ENCODE results near the gene NEB.

NEB gene

DNA sequence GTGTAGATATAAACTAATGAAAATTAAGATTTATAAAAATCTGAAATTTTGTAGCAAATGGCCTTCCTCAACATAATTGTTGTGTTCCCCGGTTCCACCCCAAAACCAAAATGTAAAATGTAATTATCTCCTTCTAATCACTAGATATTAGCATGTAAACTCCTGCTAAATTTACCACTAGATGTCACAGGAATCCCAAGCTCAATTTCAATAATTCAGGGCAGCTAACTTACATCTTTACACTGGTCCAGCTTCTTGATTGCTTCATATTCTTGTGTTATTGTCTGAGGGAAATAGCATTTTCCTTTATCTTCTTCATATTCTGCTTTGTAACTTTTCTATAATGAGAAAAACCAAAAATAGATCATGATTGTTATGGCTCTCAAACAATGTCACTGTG lies 42.6 kb downstream of the NEB start:
- no peaks in the 10 kb centered on the region for H3K4me1 Mint-ChIP-seq
- no peaks in the 10 kb centered on the region for H3K36me3 Mint-ChIP-seq
- no peak for DNase-seq
- no peak overlapping the region for H3K4me3 Mint-ChIP-seq
- CTCF ChIA-PET = no interaction called here
- H3K27ac Mint-ChIP-seq = no peak overlapping the region
- H3K9me3 Mint-ChIP-seq = no peaks in the 10 kb centered on the region
- H3K27me3 Mint-ChIP-seq = peaks cover 9% of the 10 kb centered on the region

GRCh38 chr2:151688719-151689118 lies 45.6 kb downstream of the NEB start:
- peaks cover 9% of the 10 kb centered on the region for H3K27me3 Mint-ChIP-seq
- H3K4me3 Mint-ChIP-seq = no peak overlapping the region
- no peaks in the 10 kb centered on the region for H3K9me3 Mint-ChIP-seq
- CTCF ChIA-PET = no interaction called here
- DNase-seq = no peak
- no peaks in the 10 kb centered on the region for H3K4me1 Mint-ChIP-seq
- H3K27ac Mint-ChIP-seq = no peak overlapping the region
- H3K36me3 Mint-ChIP-seq = no peaks in the 10 kb centered on the region

DNA sequence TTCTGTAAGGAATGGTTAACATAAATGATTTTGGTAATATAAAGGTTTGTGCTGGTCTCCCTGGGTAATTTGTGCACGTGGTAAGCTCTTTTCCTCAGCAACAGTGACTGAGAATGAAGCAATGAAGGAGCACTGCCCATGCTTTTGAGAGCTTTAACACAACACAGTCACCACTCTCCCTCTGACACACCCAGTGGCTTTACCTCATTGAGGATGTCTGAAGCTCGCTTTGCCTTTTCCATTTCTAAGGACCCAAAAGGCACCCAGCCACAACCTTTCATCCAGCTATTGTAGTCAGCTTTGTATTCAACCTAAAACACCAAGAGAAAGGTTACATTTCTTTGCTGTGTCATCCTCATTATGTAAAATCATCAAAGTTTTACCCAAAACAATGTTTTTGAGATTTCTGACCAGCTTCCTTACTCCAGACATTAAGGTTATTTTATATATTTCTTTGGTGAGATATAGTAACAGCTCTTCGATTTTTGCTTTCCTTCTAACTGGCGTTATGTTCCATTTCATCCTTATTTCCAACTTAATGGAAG lies 51.7 kb downstream of the NEB start:
- CTCF ChIA-PET = no interaction called here
- peaks cover 4% of the 10 kb centered on the region for H3K27me3 Mint-ChIP-seq
- no peaks in the 10 kb centered on the region for H3K36me3 Mint-ChIP-seq
- H3K4me1 Mint-ChIP-seq = no peaks in the 10 kb centered on the region
- H3K9me3 Mint-ChIP-seq = no peaks in the 10 kb centered on the region
- H3K27ac Mint-ChIP-seq = no peak overlapping the region
- DNase-seq = no peak
- H3K4me3 Mint-ChIP-seq = no peak overlapping the region

- Mint-ChIP-seq H3K4me1 (no peaks in the 10 kb centered on the region), H3K36me3 (no peaks in the 10 kb centered on the region), H3K27ac (no peak overlapping the region), H3K4me3 (no peak overlapping the region), H3K9me3 (no peaks in the 10 kb centered on the region), H3K27me3 (peaks cover 4% of the 10 kb centered on the region)
- DNase-seq = no peak
- CTCF ChIA-PET = interaction anchor here (0.5 kb wide), 1 partner anchor 20 kb away, joined by 4 read pairs; no protein-coding TSS in a partner anchor
Observed at GRCh38 chr2:151681051-151681450, 53.2 kb downstream of the NEB start.

GRCh38 chr2:151679994-151680393 lies 54.3 kb downstream of the NEB start:
- Mint-ChIP-seq H3K4me3 (no peak overlapping the region), H3K9me3 (no peaks in the 10 kb centered on the region), H3K4me1 (no peaks in the 10 kb centered on the region), H3K36me3 (no peaks in the 10 kb centered on the region), H3K27me3 (peaks cover 4% of the 10 kb centered on the region), H3K27ac (no peak overlapping the region)
- CTCF ChIA-PET = no interaction called here
- DNase-seq = no peak

DNA sequence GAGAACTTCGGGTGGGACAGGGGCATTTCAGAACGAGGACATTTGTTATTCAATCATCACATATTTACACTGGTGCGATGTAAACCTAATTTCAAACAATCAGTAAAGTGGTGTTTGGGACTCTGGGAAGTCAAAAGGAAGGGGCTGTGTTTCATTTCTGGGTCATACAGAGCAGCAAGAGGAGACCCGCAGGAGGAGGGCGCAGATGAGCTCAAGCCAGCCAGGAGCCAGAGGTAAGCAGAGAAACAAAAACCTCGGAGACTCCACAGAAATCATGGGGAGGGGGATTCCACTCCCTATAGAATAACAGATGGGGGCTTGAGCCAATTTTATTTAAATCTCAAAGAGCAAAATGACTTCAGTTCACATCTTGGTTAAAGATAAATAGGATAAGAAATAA lies 55.4 kb downstream of the NEB start:
- peaks cover 4% of the 10 kb centered on the region for H3K27me3 Mint-ChIP-seq
- no peak overlapping the region for H3K4me3 Mint-ChIP-seq
- no peaks in the 10 kb centered on the region for H3K4me1 Mint-ChIP-seq
- no peak for DNase-seq
- CTCF ChIA-PET = interaction anchor here (0.8 to 1.2 kb wide), 2 partner anchors 332 to 346 kb away, joined by 3 read pairs; no protein-coding TSS in a partner anchor
- no peaks in the 10 kb centered on the region for H3K9me3 Mint-ChIP-seq
- H3K27ac Mint-ChIP-seq = no peak overlapping the region
- H3K36me3 Mint-ChIP-seq = no peaks in the 10 kb centered on the region

GRCh38 chr2:151673016-151673415 lies 61.3 kb downstream of the NEB start:
- DNase-seq = no peak
- Mint-ChIP-seq H3K4me3 (no peak overlapping the region), H3K27ac (no peak overlapping the region), H3K36me3 (no peaks in the 10 kb centered on the region), H3K27me3 (no peaks in the 10 kb centered on the region), H3K4me1 (no peaks in the 10 kb centered on the region), H3K9me3 (no peaks in the 10 kb centered on the region)
- CTCF ChIA-PET = no interaction called here

DNA sequence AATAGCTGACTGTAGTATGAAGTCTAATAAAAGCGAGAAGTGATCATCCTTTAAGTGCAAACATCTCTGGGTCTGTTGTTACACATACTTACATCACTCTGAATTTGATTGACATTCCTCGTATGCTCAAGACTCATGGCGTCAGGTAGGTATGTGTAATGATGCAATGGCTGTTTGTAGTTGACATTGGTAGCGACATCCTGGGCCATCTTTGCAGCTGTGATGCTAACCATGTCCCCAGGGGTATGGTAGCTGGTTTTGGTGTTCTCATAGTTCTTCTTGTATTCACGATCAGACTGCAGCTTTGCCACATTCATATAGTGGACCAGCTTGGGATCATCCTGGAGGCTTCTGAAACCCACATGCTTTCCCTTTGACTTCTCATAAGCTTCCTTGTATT lies 62.0 kb downstream of the NEB start:
- no peak overlapping the region for H3K4me3 Mint-ChIP-seq
- H3K9me3 Mint-ChIP-seq = no peaks in the 10 kb centered on the region
- CTCF ChIA-PET = no interaction called here
- H3K36me3 Mint-ChIP-seq = no peaks in the 10 kb centered on the region
- DNase-seq = no peak
- H3K4me1 Mint-ChIP-seq = no peaks in the 10 kb centered on the region
- no peak overlapping the region for H3K27ac Mint-ChIP-seq
- H3K27me3 Mint-ChIP-seq = no peaks in the 10 kb centered on the region

DNA sequence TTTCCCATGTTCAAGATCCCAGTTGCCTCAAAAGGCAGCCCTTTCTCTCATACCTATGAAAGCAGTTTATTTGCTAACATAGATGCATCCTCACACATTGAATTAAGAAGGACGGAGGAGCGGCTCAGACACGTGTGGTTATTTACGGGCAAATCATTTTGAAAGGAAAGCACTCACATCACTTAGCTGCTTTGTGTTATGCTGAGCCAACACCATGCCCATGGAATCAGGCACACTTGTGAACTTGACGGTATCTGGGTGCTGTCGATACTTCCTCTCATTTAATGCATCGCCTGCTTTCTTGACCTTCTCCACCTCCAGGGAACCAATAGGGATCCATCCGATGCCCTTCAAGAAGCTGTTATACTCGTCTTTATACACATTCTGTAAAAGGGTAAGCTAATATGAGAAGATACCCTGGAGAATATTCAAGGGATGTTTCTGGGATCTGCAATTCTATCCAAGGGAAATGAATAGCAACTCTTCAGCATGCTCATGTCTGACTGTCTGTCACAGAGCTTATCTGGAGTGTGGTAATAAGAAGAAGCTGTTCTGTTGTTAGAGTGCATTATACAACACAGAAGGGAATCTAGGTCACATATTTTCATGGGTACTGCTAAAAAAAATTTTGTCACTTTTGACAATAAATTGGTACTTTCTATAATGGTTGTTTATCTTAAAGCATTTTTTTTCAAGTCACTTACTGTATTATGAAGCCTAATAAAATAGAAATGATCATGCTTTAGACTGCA lies 63.3 kb downstream of the NEB start:
- no peak overlapping the region for H3K27ac Mint-ChIP-seq

GRCh38 chr2:151670346-151670745 lies 63.9 kb downstream of the NEB start:
- Mint-ChIP-seq H3K4me3 (no peak overlapping the region), H3K4me1 (no peaks in the 10 kb centered on the region), H3K36me3 (no peaks in the 10 kb centered on the region), H3K27ac (no peak overlapping the region), H3K27me3 (peaks cover under 1% of the 10 kb centered on the region), H3K9me3 (no peaks in the 10 kb centered on the region)
- CTCF ChIA-PET = no interaction called here
- no peak for DNase-seq

More for the DNA sequence above, 63.3 kb downstream of the NEB start:
- Mint-ChIP-seq H3K27me3 (no peaks in the 10 kb centered on the region), H3K36me3 (no peaks in the 10 kb centered on the region), H3K4me3 (no peak overlapping the region), H3K4me1 (no peaks in the 10 kb centered on the region), H3K9me3 (no peaks in the 10 kb centered on the region)
- CTCF ChIA-PET = no interaction called here
- DNase-seq = no peak

DNA sequence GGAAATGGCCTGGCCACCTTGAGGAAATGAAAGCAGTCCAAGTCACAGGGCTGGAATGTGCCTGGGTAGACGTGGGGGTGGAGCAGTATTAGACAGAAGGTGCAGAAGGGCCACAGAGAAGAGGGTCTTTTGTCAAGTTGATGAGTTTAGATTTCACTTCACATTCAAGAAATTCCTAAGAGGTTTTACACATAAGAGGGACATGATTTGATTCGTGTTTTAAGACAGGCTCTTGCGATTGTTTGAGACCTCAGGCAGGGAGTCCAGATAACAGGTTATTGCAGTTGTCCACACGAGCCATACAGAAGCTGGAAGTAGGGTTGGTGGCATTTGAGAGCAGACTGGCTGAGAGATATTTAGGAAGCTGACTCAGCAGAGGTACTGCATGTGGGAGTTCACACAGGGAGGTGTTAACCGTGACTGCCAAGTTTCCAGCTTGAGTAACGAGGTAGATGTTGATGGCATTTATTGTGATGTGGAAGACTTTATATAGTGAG lies 64.6 kb downstream of the NEB start:
- no peak overlapping the region for H3K4me3 Mint-ChIP-seq
- CTCF ChIA-PET = no interaction called here
- H3K27ac Mint-ChIP-seq = no peak overlapping the region
- H3K4me1 Mint-ChIP-seq = no peaks in the 10 kb centered on the region
- peaks cover 6% of the 10 kb centered on the region for H3K27me3 Mint-ChIP-seq
- H3K36me3 Mint-ChIP-seq = no peaks in the 10 kb centered on the region
- H3K9me3 Mint-ChIP-seq = no peaks in the 10 kb centered on the region
- no peak for DNase-seq

DNA sequence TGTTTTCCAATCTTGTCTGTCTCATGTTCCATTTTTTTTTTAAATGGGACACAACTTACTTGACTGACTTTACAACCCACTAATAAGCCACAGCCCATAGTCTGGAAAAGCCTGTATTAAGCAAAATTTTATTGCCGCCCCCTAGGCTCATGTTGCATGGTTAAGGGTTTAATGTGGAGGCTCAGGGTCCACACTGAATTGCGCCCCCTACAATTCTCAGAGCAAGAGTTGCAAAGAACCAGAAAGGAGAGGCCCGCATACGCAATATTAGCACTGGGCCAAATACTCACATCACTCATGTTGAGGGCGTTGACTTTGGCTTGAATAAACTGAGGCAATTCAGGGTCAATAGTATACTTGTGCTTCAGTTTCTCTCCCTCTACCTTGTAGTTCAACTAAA lies 65.5 kb downstream of the NEB start:
- H3K4me1 Mint-ChIP-seq = no peaks in the 10 kb centered on the region
- CTCF ChIA-PET = no interaction called here
- peaks cover 6% of the 10 kb centered on the region for H3K27me3 Mint-ChIP-seq
- H3K9me3 Mint-ChIP-seq = no peaks in the 10 kb centered on the region
- H3K36me3 Mint-ChIP-seq = no peaks in the 10 kb centered on the region
- H3K27ac Mint-ChIP-seq = no peak overlapping the region
- no peak overlapping the region for H3K4me3 Mint-ChIP-seq
- no peak for DNase-seq

- Mint-ChIP-seq H3K9me3 (no peaks in the 10 kb centered on the region), H3K27ac (no peak overlapping the region), H3K4me3 (no peak overlapping the region), H3K27me3 (peaks cover 9% of the 10 kb centered on the region), H3K36me3 (no peaks in the 10 kb centered on the region), H3K4me1 (no peaks in the 10 kb centered on the region)
- DNase-seq = no peak
- CTCF ChIA-PET = no interaction called here
Observed at GRCh38 chr2:151665959-151666358, 68.3 kb downstream of the NEB start.

GRCh38 chr2:151664520-151664919 lies 69.8 kb downstream of the NEB start:
- CTCF ChIA-PET = no interaction called here
- H3K4me3 Mint-ChIP-seq = no peak overlapping the region
- no peaks in the 10 kb centered on the region for H3K9me3 Mint-ChIP-seq
- H3K4me1 Mint-ChIP-seq = no peaks in the 10 kb centered on the region
- peaks cover 9% of the 10 kb centered on the region for H3K27me3 Mint-ChIP-seq
- no peak overlapping the region for H3K27ac Mint-ChIP-seq
- H3K36me3 Mint-ChIP-seq = no peaks in the 10 kb centered on the region
- DNase-seq = no peak

DNA sequence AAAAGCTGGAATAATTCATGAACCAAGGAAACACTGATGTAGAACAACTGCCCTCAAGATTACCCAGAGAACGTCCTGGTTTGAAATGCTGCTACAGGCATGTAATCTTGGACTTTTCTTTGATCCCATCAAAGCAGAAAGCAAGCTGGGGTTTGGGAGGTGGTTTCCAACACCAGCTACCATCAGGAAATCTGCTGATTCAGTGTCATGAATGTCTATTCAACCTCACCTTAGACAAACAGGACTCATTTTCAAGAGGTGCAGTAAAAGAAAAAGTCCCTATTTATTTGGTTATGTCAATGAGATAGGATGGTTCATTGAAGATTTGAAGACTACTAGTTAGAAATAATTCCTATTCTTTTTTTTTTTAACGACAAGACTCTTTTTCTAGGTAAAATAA lies 72.7 kb downstream of the NEB start:
- Mint-ChIP-seq H3K4me3 (no peak overlapping the region), H3K4me1 (no peaks in the 10 kb centered on the region), H3K36me3 (no peaks in the 10 kb centered on the region), H3K27ac (no peak overlapping the region), H3K27me3 (peaks cover 12% of the 10 kb centered on the region), H3K9me3 (no peaks in the 10 kb centered on the region)
- DNase-seq = no peak
- CTCF ChIA-PET = interaction anchor here (0.7 kb wide), 1 partner anchor 20 kb away, joined by 4 read pairs; no protein-coding TSS in a partner anchor
